ENCODE results near the gene GSTA3. TPM values are rescaled to one million over a fixed set of nuclear protein-coding genes. Genes with fewer than 3 reads are reported as not detected.

The GSTA3 gene
- total RNA-seq, 1 donor from 2014 or later, result not detected

DNA sequence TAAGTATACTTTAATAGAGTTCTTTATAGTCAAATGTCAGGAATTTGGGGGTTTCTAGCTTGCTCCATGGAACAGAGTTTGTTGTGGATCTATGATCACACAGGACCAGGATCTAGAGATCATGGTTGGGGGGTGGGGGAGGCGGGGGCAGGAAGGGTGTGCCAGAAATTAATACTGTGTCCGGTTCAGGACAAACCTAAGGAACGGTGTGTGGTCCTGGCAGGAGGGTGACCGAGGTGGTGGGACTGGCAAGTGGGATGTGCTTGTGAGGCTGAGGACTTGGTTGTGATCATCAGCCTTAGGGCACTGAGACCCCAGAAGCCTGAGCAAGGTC lies 27.9 kb downstream of the GSTA3 start:
- Histone ChIP-seq H3K9me3 (ENCODE audit: low read depth) (no peaks in the 10 kb centered on the region), H2AFZ (replicated peaks) (peak overlapping the region; percentile 100), H3K79me2 (ENCODE audit: low read depth) (no peaks in the 10 kb centered on the region), H3K9ac (no peak overlapping the region), H3K27ac (no peak overlapping the region), H3K36me3 (no peaks in the 10 kb centered on the region), H4K20me1 (ENCODE audit: low read depth) (no peaks in the 10 kb centered on the region), H3K27me3 (no peaks in the 10 kb centered on the region), H3K4me2 (peak overlapping the region; percentile 83), H3K4me1 (no peaks in the 10 kb centered on the region), H3K4me3 (peak overlapping the region; percentile 49), H3F3A (ENCODE audit: low read depth) (no peaks in the 10 kb centered on the region)
- Mint-ChIP-seq H3K36me3 (no peaks in the 10 kb centered on the region), H3K4me1 (peaks cover 5% of the 10 kb centered on the region), H3K27ac (no peak overlapping the region), H3K9me3 (no peaks in the 10 kb centered on the region), H3K4me3 (no peak overlapping the region), H3K27me3 (ENCODE audit: insufficient read depth, low read depth) (peaks cover 9% of the 10 kb centered on the region)
- TF ChIP-seq EZH2phosphoT487 (IDR thresholded peaks at IDR 0.05) (no peak), EZH2 (IDR thresholded peaks at IDR 0.05) (no peak)
- TF ChIP-seq, protein P1, sequence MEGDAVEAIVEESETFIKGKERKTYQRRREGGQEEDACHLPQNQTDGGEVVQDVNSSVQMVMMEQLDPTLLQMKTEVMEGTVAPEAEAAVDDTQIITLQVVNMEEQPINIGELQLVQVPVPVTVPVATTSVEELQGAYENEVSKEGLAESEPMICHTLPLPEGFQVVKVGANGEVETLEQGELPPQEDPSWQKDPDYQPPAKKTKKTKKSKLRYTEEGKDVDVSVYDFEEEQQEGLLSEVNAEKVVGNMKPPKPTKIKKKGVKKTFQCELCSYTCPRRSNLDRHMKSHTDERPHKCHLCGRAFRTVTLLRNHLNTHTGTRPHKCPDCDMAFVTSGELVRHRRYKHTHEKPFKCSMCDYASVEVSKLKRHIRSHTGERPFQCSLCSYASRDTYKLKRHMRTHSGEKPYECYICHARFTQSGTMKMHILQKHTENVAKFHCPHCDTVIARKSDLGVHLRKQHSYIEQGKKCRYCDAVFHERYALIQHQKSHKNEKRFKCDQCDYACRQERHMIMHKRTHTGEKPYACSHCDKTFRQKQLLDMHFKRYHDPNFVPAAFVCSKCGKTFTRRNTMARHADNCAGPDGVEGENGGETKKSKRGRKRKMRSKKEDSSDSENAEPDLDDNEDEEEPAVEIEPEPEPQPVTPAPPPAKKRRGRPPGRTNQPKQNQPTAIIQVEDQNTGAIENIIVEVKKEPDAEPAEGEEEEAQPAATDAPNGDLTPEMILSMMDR (IDR thresholded peaks at IDR 0.05), result no peak
- no peak for DNase-seq (ENCODE audit: low spot score)

DNA sequence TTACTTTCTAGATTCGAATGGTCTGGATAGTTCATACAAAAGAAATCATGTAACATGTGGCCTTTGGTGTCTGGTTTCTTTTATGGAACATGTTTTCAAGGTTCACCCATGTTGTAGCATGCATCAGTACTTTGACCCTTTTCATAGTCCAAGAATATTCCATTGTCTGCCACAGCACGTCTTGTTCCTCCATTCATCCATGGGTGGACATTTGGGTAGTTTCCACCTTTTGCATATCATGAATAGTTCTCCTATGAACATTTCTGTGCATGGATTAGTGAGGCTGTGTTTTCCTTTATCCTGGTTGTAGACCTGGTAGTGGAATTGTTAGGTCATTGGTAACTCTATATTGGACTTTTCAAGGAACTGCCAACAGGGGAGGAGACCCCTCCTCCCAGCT lies 31.7 kb downstream of the GSTA3 start:
- Histone ChIP-seq H2AFZ (replicated peaks) (no peak overlapping the region), H3K4me2 (no peak overlapping the region), H3K27me3 (no peaks in the 10 kb centered on the region), H3K9me3 (ENCODE audit: low read depth) (no peaks in the 10 kb centered on the region), H3K4me1 (peaks cover 6% of the 10 kb centered on the region), H3F3A (ENCODE audit: low read depth) (no peaks in the 10 kb centered on the region), H3K4me3 (no peak overlapping the region), H3K36me3 (no peaks in the 10 kb centered on the region), H3K9ac (no peak overlapping the region), H4K20me1 (ENCODE audit: low read depth) (no peaks in the 10 kb centered on the region), H3K27ac (no peak overlapping the region), H3K79me2 (ENCODE audit: low read depth) (no peaks in the 10 kb centered on the region)
- no peak for DNase-seq (ENCODE audit: low spot score)
- TF ChIP-seq, protein P1 (IDR thresholded peaks at IDR 0.05), result no peak
- TF ChIP-seq EZH2phosphoT487 (IDR thresholded peaks at IDR 0.05), result no peak
- TF ChIP-seq EZH2 (IDR thresholded peaks at IDR 0.05), result no peak
- Mint-ChIP-seq H3K9me3 (no peaks in the 10 kb centered on the region), H3K27me3 (ENCODE audit: insufficient read depth, low read depth) (peaks cover 9% of the 10 kb centered on the region), H3K4me1 (peaks cover 14% of the 10 kb centered on the region), H3K36me3 (no peaks in the 10 kb centered on the region), H3K4me3 (no peak overlapping the region), H3K27ac (no peak overlapping the region)

DNA sequence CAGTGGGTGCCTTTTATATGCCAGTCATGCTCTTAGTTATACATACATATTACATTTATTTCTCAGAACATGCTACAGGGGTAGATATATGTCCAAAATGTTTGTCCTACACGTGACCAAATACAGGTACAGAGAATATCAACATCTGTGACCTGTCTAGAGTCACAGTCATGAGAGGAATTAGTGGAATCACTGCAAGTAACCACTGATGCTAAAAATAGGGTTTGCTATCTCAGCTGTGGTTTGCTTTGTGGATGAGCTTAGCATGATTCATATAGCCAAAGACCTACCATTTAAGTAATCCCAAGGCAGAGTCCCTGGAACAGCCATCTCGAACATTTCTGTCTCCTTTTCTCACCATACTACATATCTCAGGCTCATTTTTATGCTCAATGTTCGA lies 32.3 kb downstream of the GSTA3 start:
- no peaks in the 10 kb centered on the region for H3K9me3 ChIP-seq (ENCODE audit: low read depth)
- no peak for TF ChIP-seq EZH2 (IDR thresholded peaks at IDR 0.05)
- TF ChIP-seq, protein P1 (IDR thresholded peaks at IDR 0.05), result no peak
- TF ChIP-seq EZH2phosphoT487 (IDR thresholded peaks at IDR 0.05), result no peak
- no peaks in the 10 kb centered on the region for H3K27me3 ChIP-seq
- no peak overlapping the region for H3K27ac Mint-ChIP-seq
- H3K4me2 ChIP-seq, result no peak overlapping the region
- H3K4me1 ChIP-seq, result peaks cover 7% of the 10 kb centered on the region
- no peaks in the 10 kb centered on the region for H4K20me1 ChIP-seq (ENCODE audit: low read depth)
- no peaks in the 10 kb centered on the region for H3K36me3 Mint-ChIP-seq
- no peaks in the 10 kb centered on the region for H3F3A ChIP-seq (ENCODE audit: low read depth)
- no peaks in the 10 kb centered on the region for H3K36me3 ChIP-seq
- H3K27me3 Mint-ChIP-seq (ENCODE audit: insufficient read depth, low read depth), result peaks cover 9% of the 10 kb centered on the region
- H3K4me3 Mint-ChIP-seq, result no peak overlapping the region
- H3K27ac ChIP-seq, result no peak overlapping the region
- no peak overlapping the region for H2AFZ ChIP-seq (replicated peaks)
- H3K79me2 ChIP-seq (ENCODE audit: low read depth), result no peaks in the 10 kb centered on the region
- no peak overlapping the region for H3K9ac ChIP-seq
- H3K9me3 Mint-ChIP-seq, result no peaks in the 10 kb centered on the region
- peaks cover 13% of the 10 kb centered on the region for H3K4me1 Mint-ChIP-seq
- DNase-seq (ENCODE audit: low spot score), result no peak
- H3K4me3 ChIP-seq, result no peak overlapping the region

Data from neural progenitor cell (in vitro differentiated cells).